GM12892 (cell line): ENCODE data around the gene RFTN1.

Source experiments
- POLR2A ChIP-seq: IDR thresholded peaks from 2 replicates; pipeline ENCODE4 v1.6.1; 2011; ENCODE audit warnings: low read depth, low read length, control low read depth
- POLR2AphosphoS5 ChIP-seq: IDR thresholded peaks from 2 replicates; pipeline ENCODE4 v1.6.1; 2011; ENCODE audit warnings: low read depth, low read length, control low read depth
- TAF1 ChIP-seq: IDR thresholded peaks from 2 replicates; pipeline ENCODE4 v1.6.1; 2011; ENCODE audit warnings: low read depth, mild to moderate bottlenecking, control low read depth, low read length, borderline replicate concordance

GRCh38 chr3:16482194-16482769 lies 31.2 kb downstream of the RFTN1 start:
- TF ChIP-seq TAF1 = no peak
- no peak for TF ChIP-seq POLR2A
- no peak for TF ChIP-seq POLR2AphosphoS5
